Naive thymus-derived CD4-positive, alpha-beta T cell (primary cell): ENCODE measurements around the gene ZNF771. TPM values are rescaled to one million over a fixed set of nuclear protein-coding genes. Genes with fewer than 3 reads are reported as not detected.

ENCODE experiments used
- ATAC-seq: fragments of 150-1000 bp; cut with Tn5 transposase; 2 replicates; pipeline ENCODE4 v1.10.0; 2021; ENCODE audit warnings: mild to moderate bottlenecking, moderate library complexity
- CTCF ChIA-PET: fragments of 350-600 bp; sonication (Branson Sonifier 250); formaldehyde crosslinking; loops from one replicate; lab custom pipeline; 2021; ENCODE audit warnings: antibody characterized with exemption; lab: Charles Lee
- POLR2A ChIA-PET: fragments of 350-600 bp; sonication (Branson Sonifier 250); formaldehyde crosslinking; loops from one replicate; lab custom pipeline; 2021; ENCODE audit warnings: antibody characterized with exemption, inconsistent platforms; lab: Charles Lee
- DNase-seq, 9 donors: peaks; one replicate each; pipeline versions ENCODE4 v3.0.0 to v3.0.0-alpha.2; 2020 to 2022; ENCODE audit warnings: mixed read lengths in 1 of 9
- H3K27ac ChIP-seq: one replicate; pipeline ENCODE4 v1.7.0; 2013; ENCODE audit warnings: mild to moderate bottlenecking, low read depth, low read length, moderate library complexity
- H3K27me3 ChIP-seq, 2 donors: one replicate each; pipeline ENCODE4 v1.7.0; 2013; ENCODE audit warnings: low read length in 2 of 2, mild to moderate bottlenecking in 2 of 2, moderate library complexity in 2 of 2; ENCODE audit not compliant: control insufficient read depth in 2 of 2, insufficient read depth in 2 of 2
- H3K36me3 ChIP-seq, 3 experiments: 1 replicate in 2 of 3; 2 replicates in 1 of 3; pipeline ENCODE4 v1.7.0; 2013; ENCODE audit warnings: low read length in 3 of 3, mild to moderate bottlenecking in 3 of 3, moderate library complexity in 1 of 3; ENCODE audit not compliant: insufficient read depth in 3 of 3, control insufficient read depth in 2 of 3
- H3K4me1 ChIP-seq, 2 donors: one replicate each; pipeline ENCODE4 v1.7.0; 2013; ENCODE audit warnings: low read length in 2 of 2, mild to moderate bottlenecking in 2 of 2, moderate library complexity in 1 of 2; ENCODE audit not compliant: control insufficient read depth in 2 of 2, insufficient read depth in 2 of 2
- H3K4me3 ChIP-seq: 2 replicates; pipeline ENCODE4 v1.7.0; 2013; ENCODE audit warnings: mild to moderate bottlenecking, low read length
- H3K9me3 ChIP-seq, 3 experiments: 1 replicate in 2 of 3; 2 replicates in 1 of 3; pipeline ENCODE4 v1.7.0; 2013; ENCODE audit warnings: low read length in 3 of 3; ENCODE audit not compliant: control insufficient read depth in 2 of 3
- H3K27ac Mint-ChIP-seq, 9 donors: one replicate each; pipeline ENCODE4 v1.8.0; 2020 to 2022; ENCODE audit warnings: mixed read lengths in 9 of 9, mild to moderate bottlenecking in 8 of 9, moderate library complexity in 5 of 9, inconsistent platforms in 2 of 9
- H3K27me3 Mint-ChIP-seq, 5 donors: one replicate each; pipeline ENCODE4 v1.8.0; 2021 to 2022; ENCODE audit warnings: mixed read lengths in 5 of 5, mild to moderate bottlenecking in 1 of 5
- H3K36me3 Mint-ChIP-seq, 5 donors: one replicate each; pipeline ENCODE4 v1.8.0; 2020 to 2022; ENCODE audit warnings: mixed read lengths in 5 of 5, mild to moderate bottlenecking in 3 of 5, inconsistent platforms in 1 of 5
- H3K4me1 Mint-ChIP-seq, 7 donors: one replicate each; pipeline ENCODE4 v1.8.0; 2020 to 2022; ENCODE audit warnings: mixed read lengths in 7 of 7, mild to moderate bottlenecking in 3 of 7, inconsistent platforms in 1 of 7
- H3K4me3 Mint-ChIP-seq, 10 donors: one replicate each; pipeline ENCODE4 v1.8.0; 2020 to 2022; ENCODE audit warnings: mild to moderate bottlenecking in 10 of 10, mixed read lengths in 10 of 10, moderate library complexity in 6 of 10, inconsistent platforms in 2 of 10
- H3K9me3 Mint-ChIP-seq, 11 donors: one replicate each; pipeline ENCODE4 v1.8.0; 2020 to 2022; ENCODE audit warnings: mixed read lengths in 11 of 11, mild to moderate bottlenecking in 4 of 11, inconsistent platforms in 1 of 11, moderate library complexity in 1 of 11
- intact Hi-C, 2 donors: fragments of 100-400 bp; cut with micrococcal nuclease; formaldehyde crosslinking; loops; one replicate each; pipeline ENCODE4 v1.15.1; 2023
- polyA plus RNA-seq, 2 donors: library from polyadenylated mRNA; unstranded; fragments of 300-500 nt; fragmentation: Illumina TruSeq; gene quantifications; one replicate each; pipeline ENCODE4 v1.2.3, GENCODE V29; 2021
- total RNA-seq, 6 experiments: library from RNA in 5 of 6; stranded (reverse) in 5 of 6; gene quantifications; 1 replicate in 5 of 6; 2 replicates in 1 of 6; pipeline ENCODE4 v1.2.3 and lab custom pipeline; 2021 to 2026

Gene ZNF771
- total and polyA plus RNA-seq, 7 experiments from 2014 or later = 1.2 to 9.4 (median 4.5) TPM

DNA sequence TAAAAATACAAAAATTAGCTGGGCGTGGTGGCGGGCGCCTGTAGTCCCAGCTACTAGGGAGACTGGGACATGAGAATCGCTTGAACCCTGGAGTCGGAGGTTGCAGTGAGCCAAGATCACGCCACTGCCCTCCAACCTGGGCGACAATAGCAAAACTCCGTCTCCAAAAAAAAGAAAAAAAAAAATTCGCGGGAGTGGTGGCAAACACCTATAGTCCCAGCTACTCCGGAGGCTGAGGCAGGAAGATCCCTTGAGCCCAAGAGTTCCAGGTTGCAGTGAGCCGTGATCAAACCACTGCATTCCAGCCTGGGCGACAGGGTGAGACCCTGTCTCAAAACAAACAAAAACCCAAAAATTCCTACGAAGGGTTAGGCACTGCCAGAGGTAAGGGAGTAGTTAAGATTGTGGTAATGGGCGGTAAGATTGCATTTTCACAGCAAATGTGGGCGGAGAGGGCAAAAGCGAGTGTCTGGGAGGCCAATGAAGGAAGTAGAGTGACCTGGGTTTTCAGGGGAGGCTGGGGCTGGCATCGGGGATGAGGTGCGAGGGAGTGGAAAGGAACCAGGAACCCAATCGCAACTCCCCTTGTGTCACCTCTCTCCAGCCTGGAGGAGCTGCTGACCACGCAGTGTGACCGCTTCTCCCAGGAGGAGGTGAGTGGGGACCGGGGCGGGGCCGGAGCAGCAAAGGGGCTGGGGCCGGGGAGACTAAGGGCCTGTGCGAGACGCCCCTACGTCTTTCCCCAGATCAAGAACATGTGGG lies 30.2 kb upstream of the ZNF771 start:
- peak overlapping the region; percentile 90 to 100 (median 97) for H3K4me3 Mint-ChIP-seq
- peaks cover 43 to 52% of the 10 kb centered on the region in 2 donors for H3K4me1 ChIP-seq
- POLR2A ChIA-PET = interaction anchor here (0.6 to 10.9 kb wide), 17 partner anchors 9 to 371 kb away, joined by 3 to 254 read pairs (median 5); partner anchors contain the start of genes ALDOA, CD2BP2, CORO1A and DCTPP1
- no peak for DNase-seq
- H3K27me3 Mint-ChIP-seq = no peaks in the 10 kb centered on the region
- peaks cover 0 to 13% (median 3%) of the 10 kb centered on the region in 3 experiments for H3K36me3 ChIP-seq
- no peaks in the 10 kb centered on the region for H3K27me3 ChIP-seq
- peak overlapping the region; percentile 100 for H3K27ac ChIP-seq
- no peaks in the 10 kb centered on the region for H3K9me3 Mint-ChIP-seq
- CTCF ChIA-PET = interaction anchor here (1.0 to 2.0 kb wide), 2 partner anchors 33 to 41 kb away, joined by 5 to 6 read pairs; no protein-coding TSS in a partner anchor
- H3K4me3 ChIP-seq = peak overlapping the region; percentile 85
- H3K4me1 Mint-ChIP-seq = peaks cover 25 to 54% (median 39%) of the 10 kb centered on the region in 7 donors
- H3K9me3 ChIP-seq = no peaks in the 10 kb centered on the region
- peaks cover 4 to 23% (median 5%) of the 10 kb centered on the region in 5 donors for H3K36me3 Mint-ChIP-seq
- no peak for ATAC-seq
- H3K27ac Mint-ChIP-seq = peak overlapping the region; percentile 98 to 100 (median 100)
- intact Hi-C loops = loop anchor here in 1 of 2 donors (5.0 to 10.0 kb wide), 3 partner anchors 180 to 548 kb away; partner anchors contain the start of genes FBXL19, TBX6, YPEL3 and ZNF764

- peaks cover 4 to 27% (median 5%) of the 10 kb centered on the region in 5 donors for H3K36me3 Mint-ChIP-seq
- no peaks in the 10 kb centered on the region for H3K27me3 ChIP-seq
- H3K4me1 ChIP-seq = peaks cover 47 to 52% of the 10 kb centered on the region in 2 donors
- H3K4me3 ChIP-seq = peak overlapping the region; percentile 85
- intact Hi-C loops = loop anchor here (1.0 to 10.0 kb wide), 16 partner anchors 8 to 547 kb away; partner anchors contain the start of genes CD2BP2 (in 2 of the 2), FBRS (in 2 of the 2), YPEL3 (in 2 of the 2) and ZNF48 (in 2 of the 2)
- H3K9me3 Mint-ChIP-seq = no peaks in the 10 kb centered on the region
- ChIA-PET POLR2A (interaction anchor here (0.6 to 10.9 kb wide), 15 partner anchors 10 to 370 kb away, joined by 3 to 254 read pairs (median 5); partner anchors contain the start of genes ALDOA, CD2BP2, CORO1A and DCTPP1), CTCF (interaction anchor here (0.6 to 1.0 kb wide), 2 partner anchors 18 to 42 kb away, joined by 5 to 6 read pairs; no protein-coding TSS in a partner anchor)
- H3K9me3 ChIP-seq = no peaks in the 10 kb centered on the region
- no peaks in the 10 kb centered on the region for H3K27me3 Mint-ChIP-seq
- peaks cover 0 to 13% (median 3%) of the 10 kb centered on the region in 3 experiments for H3K36me3 ChIP-seq
- peak overlapping the region; percentile 100 for H3K27ac ChIP-seq
- ATAC-seq (peak; percentile 67), DNase-seq (peak; percentile 75 to 94 (median 90))
- peak overlapping the region; percentile 90 to 100 (median 97) for H3K4me3 Mint-ChIP-seq
- peak overlapping the region; percentile 98 to 100 (median 100) for H3K27ac Mint-ChIP-seq
- H3K4me1 Mint-ChIP-seq = peaks cover 27 to 57% (median 42%) of the 10 kb centered on the region in 7 donors
Measured at GRCh38 chr16:30377812-30378235, 29.6 kb upstream of the ZNF771 start.

- H3K36me3 ChIP-seq = peaks cover 0 to 13% (median 3%) of the 10 kb centered on the region in 3 experiments
- H3K27me3 Mint-ChIP-seq = no peaks in the 10 kb centered on the region
- H3K27ac ChIP-seq = peak overlapping the region; percentile 100
- H3K4me3 Mint-ChIP-seq = peak overlapping the region; percentile 90 to 100 (median 97)
- H3K4me1 ChIP-seq = peaks cover 54 to 56% of the 10 kb centered on the region in 2 donors
- H3K36me3 Mint-ChIP-seq = peaks cover 4 to 27% (median 5%) of the 10 kb centered on the region in 5 donors
- peaks cover 32 to 60% (median 48%) of the 10 kb centered on the region in 7 donors for H3K4me1 Mint-ChIP-seq
- no peaks in the 10 kb centered on the region for H3K9me3 Mint-ChIP-seq
- DNase-seq (peak; percentile 97 to 99 (median 99)), ATAC-seq (peak; percentile 91)
- no peaks in the 10 kb centered on the region for H3K9me3 ChIP-seq
- CTCF ChIA-PET = interaction anchor here (0.6 to 1.0 kb wide), 2 partner anchors 18 to 43 kb away, joined by 5 to 6 read pairs; no protein-coding TSS in a partner anchor
- peak overlapping the region; percentile 88 for H3K4me3 ChIP-seq
- peak overlapping the region; percentile 98 to 100 (median 100) for H3K27ac Mint-ChIP-seq
- H3K27me3 ChIP-seq = no peaks in the 10 kb centered on the region
- intact Hi-C loops = loop anchor here (1.0 to 10.0 kb wide), 16 partner anchors 8 to 546 kb away; partner anchors contain the start of genes CD2BP2 (in 2 of the 2), FBRS (in 2 of the 2), YPEL3 (in 2 of the 2) and ZNF48 (in 2 of the 2)
- POLR2A ChIA-PET = interaction anchor here (0.8 to 10.9 kb wide), 14 partner anchors 10 to 406 kb away, joined by 3 to 254 read pairs (median 6); partner anchors contain the start of genes ALDOA, CD2BP2, CORO1A and DCTPP1
Measured at GRCh38 chr16:30378236-30379157, 28.9 kb upstream of the ZNF771 start.

DNA sequence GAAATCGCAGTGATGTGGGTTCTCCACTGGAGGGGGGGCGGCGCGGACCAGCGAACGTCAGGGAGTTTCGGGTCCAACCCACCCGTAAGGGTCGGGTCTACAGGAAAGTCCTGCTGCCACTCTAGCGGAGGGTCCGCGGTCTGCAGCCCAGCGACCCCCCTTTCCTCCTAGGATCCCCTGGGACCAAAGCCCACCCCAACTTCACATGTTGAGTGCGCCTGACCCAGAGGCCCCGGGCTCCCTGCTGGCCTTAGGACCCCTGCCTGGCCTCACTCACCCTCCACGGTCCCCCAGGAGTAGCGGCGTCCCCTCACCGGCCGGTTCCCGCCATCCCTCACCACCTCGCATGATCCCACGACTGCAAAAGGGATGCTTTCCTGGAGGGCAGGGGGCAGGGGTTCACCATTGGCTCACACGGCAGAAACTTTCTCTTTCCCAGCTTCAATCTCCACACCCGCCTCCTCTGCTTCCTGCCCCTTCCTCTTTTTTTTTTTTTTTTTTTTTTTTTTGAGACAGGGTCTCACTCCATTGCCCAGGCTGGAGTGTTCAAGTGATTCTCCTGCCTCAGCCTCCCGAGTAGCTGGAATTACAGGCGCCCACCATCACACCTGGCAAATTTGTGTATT lies 28.1 kb upstream of the ZNF771 start:
- ATAC-seq = no peak
- ChIA-PET POLR2A (interaction anchor here (0.7 to 10.9 kb wide), 11 partner anchors 11 to 1264 kb away, joined by 3 to 254 read pairs (median 5); partner anchors contain the start of genes ALDOA, DCTPP1, TBC1D10B and TBX6), CTCF (no interaction called here)
- no peak for DNase-seq
- H3K27me3 ChIP-seq = no peaks in the 10 kb centered on the region
- peaks cover 0 to 13% (median 3%) of the 10 kb centered on the region in 3 experiments for H3K36me3 ChIP-seq
- intact Hi-C loops = loop anchor here (2.0 to 10.0 kb wide), 7 partner anchors 24 to 546 kb away; partner anchors contain the start of genes YPEL3 (in 2 of the 2), CD2BP2 (in 1 of the 2), FBXL19 (in 1 of the 2) and PRR14 (in 1 of the 2)
- no peaks in the 10 kb centered on the region for H3K9me3 ChIP-seq
- Mint-ChIP-seq H3K27ac (peak overlapping the region; percentile 98 to 100 (median 100)), H3K4me1 (peaks cover 36 to 67% (median 52%) of the 10 kb centered on the region in 7 donors), H3K9me3 (no peaks in the 10 kb centered on the region), H3K4me3 (peak overlapping the region; percentile 90 to 100 (median 97)), H3K27me3 (no peaks in the 10 kb centered on the region), H3K36me3 (peaks cover 4 to 29% (median 5%) of the 10 kb centered on the region in 5 donors)
- H3K4me1 ChIP-seq = peaks cover 60 to 63% of the 10 kb centered on the region in 2 donors
- peak overlapping the region; percentile 100 for H3K27ac ChIP-seq
- peak overlapping the region; percentile 88 for H3K4me3 ChIP-seq

DNA sequence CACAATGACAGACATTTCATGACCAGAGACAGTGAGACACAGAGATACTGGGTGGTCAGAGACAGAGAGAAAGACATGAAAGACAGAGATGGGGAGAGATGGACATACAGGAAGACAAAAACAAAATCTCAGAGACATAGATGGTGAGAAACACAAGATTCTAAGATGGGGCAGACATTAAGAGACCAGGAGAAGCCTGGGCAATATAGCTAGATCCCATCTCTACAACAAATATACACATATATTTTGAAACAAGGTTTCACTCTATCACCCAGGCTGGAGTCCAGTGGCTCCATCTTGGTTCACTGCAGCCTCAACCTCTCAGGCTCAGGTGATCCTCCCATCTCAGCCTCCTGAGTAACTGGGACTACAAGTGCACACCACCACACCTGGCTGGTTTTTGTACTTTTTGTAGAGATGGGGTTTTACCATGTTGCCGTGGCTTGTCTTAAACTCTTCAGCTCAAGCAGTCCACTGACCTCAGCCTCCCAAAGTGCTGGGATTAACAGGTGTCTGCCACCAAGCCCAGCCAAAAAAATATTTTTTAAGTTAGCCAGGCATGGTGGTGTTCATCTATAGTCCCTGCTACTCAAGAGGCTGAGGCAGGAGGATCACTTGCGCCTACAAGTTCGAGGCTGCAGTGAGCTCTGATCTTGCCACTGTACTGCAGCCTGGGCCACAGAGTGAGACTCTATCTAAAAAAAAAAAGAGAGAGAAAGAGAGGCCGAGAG lies 27.2 kb upstream of the ZNF771 start:
- Mint-ChIP-seq H3K9me3 (no peaks in the 10 kb centered on the region), H3K4me3 (peak overlapping the region; percentile 90 to 100 (median 97)), H3K27me3 (no peaks in the 10 kb centered on the region), H3K36me3 (peaks cover 4 to 29% (median 5%) of the 10 kb centered on the region in 5 donors), H3K4me1 (peaks cover 36 to 71% (median 52%) of the 10 kb centered on the region in 7 donors), H3K27ac (peak overlapping the region; percentile 98 to 100 (median 100))
- H3K9me3 ChIP-seq = no peaks in the 10 kb centered on the region
- H3K4me1 ChIP-seq = peaks cover 60 to 67% of the 10 kb centered on the region in 2 donors
- intact Hi-C loops = no loop called here
- POLR2A ChIA-PET = interaction anchor here (0.5 to 10.9 kb wide), 10 partner anchors 12 to 315 kb away, joined by 3 to 254 read pairs (median 6); partner anchors contain the start of genes ALDOA, DCTPP1, TBC1D10B and TBX6
- H3K4me3 ChIP-seq = no peak overlapping the region
- no peaks in the 10 kb centered on the region for H3K27me3 ChIP-seq
- peaks cover 0 to 13% (median 3%) of the 10 kb centered on the region in 3 experiments for H3K36me3 ChIP-seq
- no peak for DNase-seq
- H3K27ac ChIP-seq = peak overlapping the region; percentile 100
- CTCF ChIA-PET = no interaction called here
- no peak for ATAC-seq
